ENCODE data around the gene POP7. TPM values are rescaled to one million over a fixed set of nuclear protein-coding genes. Genes with fewer than 3 reads are reported as not detected.

Gene POP7
- total and polyA plus RNA-seq, 2 donors (not counting 1 experiment from before 2014, with no cell fraction given), result 14.4 to 15.2 TPM

- Histone ChIP-seq H3K79me2 (ENCODE audit: control insufficient read depth, insufficient read depth, low read length) (peaks cover 12% of the 10 kb centered on the region), H3K4me3 (ENCODE audit: control extremely low read depth in 1 of 5, extremely low read depth in 1 of 5, insufficient read depth in 1 of 5, low read depth in 2 of 5, low read length in 4 of 5) (peak overlapping the region; percentile 50 to 99 (median 98)), H3K27me3 (replicated peaks in 1 of 4; ENCODE audit: control extremely low read depth in 1 of 4, control insufficient read depth in 3 of 4, insufficient read depth in 4 of 4, low read length in 3 of 4) (no peaks in the 10 kb centered on the region), H3K4me1 (ENCODE audit: control insufficient read depth in 2 of 2, insufficient read depth in 2 of 2, low read length in 2 of 2) (peaks cover 0 to 6% of the 10 kb centered on the region in 2 donors), H4K20me1 (ENCODE audit: control insufficient read depth, insufficient read depth, low read length, poor library complexity, severe bottlenecking) (peaks cover 38% of the 10 kb centered on the region), H3K36me3 (replicated peaks in 1 of 2; ENCODE audit: control extremely low read depth in 1 of 2, control insufficient read depth in 1 of 2, extremely low read depth in 1 of 2, insufficient read depth in 2 of 2, low read length in 1 of 2) (peaks cover 0 to 32% of the 10 kb centered on the region in 2 experiments), H3K4me2 (replicated peaks; ENCODE audit: low read depth, low read length, poor library complexity, severe bottlenecking) (peak overlapping the region; percentile 85), H3K9me3 (ENCODE audit: control extremely low read depth in 1 of 3, control insufficient read depth in 2 of 3, insufficient read depth in 1 of 3, low read length in 2 of 3) (no peaks in the 10 kb centered on the region), H3K9ac (ENCODE audit: low read length) (peak overlapping the region; percentile 97), H2AFZ (ENCODE audit: insufficient read depth, low read depth, low read length, poor library complexity, severe bottlenecking) (peak overlapping the region; percentile 79), H3K27ac (ENCODE audit: low read length in 2 of 2) (peak overlapping the region; percentile 78 to 97)
- DNase-seq (peak; percentile 71), ATAC-seq (ENCODE audit: low read depth) (no peak)
- ChIA-PET POLR2A (interaction anchor here (1.0 to 2.7 kb wide), 6 partner anchors 20 to 196 kb away, joined by 3 to 16 read pairs (median 4); partner anchors contain the start of genes SLC12A9 and TSC22D4), CTCF (interaction anchor here (1.0 to 4.7 kb wide), 3 partner anchors 16 to 88 kb away, joined by 4 to 53 read pairs (median 14); partner anchors contain the start of genes FBXO24, LRCH4 and POP7)
- intact Hi-C loops (cut with micrococcal nuclease), result loop anchor here (2.0 to 10.0 kb wide), 2 partner anchors 246 to 590 kb away; partner anchors contain the start of genes COPS6, MEPCE, ZCWPW1 and ZNF3
- peak overlapping the region; percentile 97 for H3K27ac Mint-ChIP-seq
- 0% methylated on average over 31 of the region's 43 CpGs for WGBS (ENCODE audit: insufficient coverage)
- H3K9me3 Mint-ChIP-seq (ENCODE audit: insufficient read depth), result no peaks in the 10 kb centered on the region
- H3K27me3 Mint-ChIP-seq, result no peaks in the 10 kb centered on the region
- TF ChIP-seq EZH2 (IDR thresholded peaks at IDR 0.05; ENCODE audit: borderline replicate concordance, insufficient read depth, low read depth, low read length, poor library complexity, severe bottlenecking), result no peak
- no peak for TF ChIP-seq CTCF (IDR thresholded peaks at IDR 0.05)
- H3K4me1 Mint-ChIP-seq, result peaks cover 8% of the 10 kb centered on the region
- H3K4me3 Mint-ChIP-seq, result peak overlapping the region; percentile 96
These were observed 31.4 kb upstream of the POP7 start for GRCh38 chr7:100674411-100675104.

- DNase-seq (no peak), ATAC-seq (ENCODE audit: low read depth) (peak; percentile 0)
- no peaks in the 10 kb centered on the region for H3K9me3 ChIP-seq (ENCODE audit: control extremely low read depth in 1 of 3, control insufficient read depth in 2 of 3, insufficient read depth in 1 of 3, low read length in 2 of 3)
- peak overlapping the region; percentile 97 for H3K9ac ChIP-seq (ENCODE audit: low read length)
- H3K79me2 ChIP-seq (ENCODE audit: control insufficient read depth, insufficient read depth, low read length), result peaks cover 12% of the 10 kb centered on the region
- peaks cover 0 to 37% of the 10 kb centered on the region in 2 experiments for H3K36me3 ChIP-seq (replicated peaks in 1 of 2; ENCODE audit: control extremely low read depth in 1 of 2, control insufficient read depth in 1 of 2, extremely low read depth in 1 of 2, insufficient read depth in 2 of 2, low read length in 1 of 2)
- intact Hi-C loops (cut with micrococcal nuclease), result loop anchor here (2.0 to 10.0 kb wide), 2 partner anchors 246 to 590 kb away; partner anchors contain the start of genes COPS6, MEPCE, ZCWPW1 and ZNF3
- ChIA-PET POLR2A (interaction anchor here (0.8 to 2.7 kb wide), 8 partner anchors 14 to 196 kb away, joined by 3 to 16 read pairs (median 4); partner anchors contain the start of genes SLC12A9 and TSC22D4), CTCF (interaction anchor here (1.0 to 4.7 kb wide), 3 partner anchors 15 to 89 kb away, joined by 4 to 53 read pairs (median 14); partner anchors contain the start of genes FBXO24, LRCH4 and POP7)
- WGBS (ENCODE audit: insufficient coverage), result 0% methylated on average over 41 of the region's 46 CpGs
- H3K4me2 ChIP-seq (replicated peaks; ENCODE audit: low read depth, low read length, poor library complexity, severe bottlenecking), result peak overlapping the region; percentile 85
- peaks cover 0 to 6% of the 10 kb centered on the region in 2 donors for H3K4me1 ChIP-seq (ENCODE audit: control insufficient read depth in 2 of 2, insufficient read depth in 2 of 2, low read length in 2 of 2)
- Mint-ChIP-seq H3K4me1 (peaks cover 8% of the 10 kb centered on the region), H3K4me3 (peak overlapping the region; percentile 96), H3K27ac (peak overlapping the region; percentile 97), H3K27me3 (no peaks in the 10 kb centered on the region), H3K9me3 (ENCODE audit: insufficient read depth) (no peaks in the 10 kb centered on the region)
- H4K20me1 ChIP-seq (ENCODE audit: control insufficient read depth, insufficient read depth, low read length, poor library complexity, severe bottlenecking), result peaks cover 41% of the 10 kb centered on the region
- peak overlapping the region; percentile 50 to 99 (median 98) for H3K4me3 ChIP-seq (ENCODE audit: control extremely low read depth in 1 of 5, extremely low read depth in 1 of 5, insufficient read depth in 1 of 5, low read depth in 2 of 5, low read length in 4 of 5)
- H3K27me3 ChIP-seq (replicated peaks in 1 of 4; ENCODE audit: control extremely low read depth in 1 of 4, control insufficient read depth in 3 of 4, insufficient read depth in 4 of 4, low read length in 3 of 4), result no peaks in the 10 kb centered on the region
- TF ChIP-seq EZH2 (IDR thresholded peaks at IDR 0.05; ENCODE audit: borderline replicate concordance, insufficient read depth, low read depth, low read length, poor library complexity, severe bottlenecking) (no peak), CTCF (IDR thresholded peaks at IDR 0.05) (no peak)
- no peak overlapping the region for H2AFZ ChIP-seq (ENCODE audit: insufficient read depth, low read depth, low read length, poor library complexity, severe bottlenecking)
- peak overlapping the region; percentile 78 to 97 for H3K27ac ChIP-seq (ENCODE audit: low read length in 2 of 2)
These were observed 30.8 kb upstream of the POP7 start for GRCh38 chr7:100675105-100675451.
